NOMO-1 (cell line): ENCODE results near the gene STIP1.

Source experiments
- DNase-seq, 2 experiments: peaks; one replicate each; lab custom pipeline; 2025; ENCODE audit not compliant: unreplicated experiment in 2 of 2; lab: John Stamatoyannopoulos, UW

STIP1 gene

DNA sequence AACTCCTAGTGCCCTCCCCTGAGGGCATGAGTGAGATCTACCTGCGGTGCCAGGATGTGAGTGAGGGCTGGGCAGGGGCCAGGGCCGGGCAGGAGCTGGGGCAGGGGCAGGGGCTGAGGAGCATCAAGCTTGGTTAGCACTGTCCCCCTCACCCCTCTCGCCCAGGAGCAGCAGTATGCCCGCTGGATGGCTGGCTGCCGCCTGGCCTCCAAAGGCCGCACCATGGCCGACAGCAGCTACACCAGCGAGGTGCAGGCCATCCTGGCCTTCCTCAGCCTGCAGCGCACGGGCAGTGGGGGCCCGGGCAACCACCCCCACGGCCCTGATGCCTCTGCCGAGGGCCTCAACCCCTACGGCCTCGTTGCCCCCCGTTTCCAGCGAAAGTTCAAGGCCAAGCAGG, 34.3 kb downstream of the STIP1 start:
- DNase-seq = no peak

DNA sequence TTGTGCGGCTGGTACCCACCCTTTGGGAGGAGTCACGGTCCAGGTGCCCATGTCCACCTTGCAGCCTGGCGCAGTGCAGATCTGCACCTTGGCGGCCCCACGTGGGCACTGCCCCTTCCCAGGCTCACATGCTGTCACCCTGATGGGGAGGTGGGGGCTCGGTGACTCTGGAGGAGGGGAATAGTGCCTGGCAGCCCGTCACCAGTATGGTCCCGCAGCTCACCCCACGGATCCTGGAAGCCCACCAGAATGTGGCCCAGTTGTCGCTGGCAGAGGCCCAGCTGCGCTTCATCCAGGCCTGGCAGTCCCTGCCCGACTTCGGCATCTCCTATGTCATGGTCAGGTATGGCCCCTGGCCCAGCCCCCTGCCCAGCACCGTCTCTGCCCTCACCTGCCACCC, 34.8 kb downstream of the STIP1 start:
- no peak for DNase-seq

DNA sequence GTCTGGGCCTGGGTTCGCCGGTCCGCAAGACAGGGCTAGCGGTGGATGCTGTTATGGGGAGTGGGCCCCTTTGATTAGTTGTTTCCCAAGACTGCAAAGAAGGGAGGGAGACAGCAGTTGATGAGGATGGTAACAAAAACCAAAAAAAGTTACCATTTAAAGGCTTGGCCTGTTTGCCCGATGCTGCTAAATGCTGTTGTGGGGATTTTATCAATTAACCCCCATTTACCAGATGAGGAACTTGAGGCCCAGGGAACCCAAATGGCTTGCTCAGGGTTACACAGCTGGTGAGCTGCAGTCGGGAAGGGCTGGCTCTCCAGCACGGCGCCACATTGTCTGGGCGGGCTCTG, 36.7 kb downstream of the STIP1 start:
- no peak for DNase-seq

DNA sequence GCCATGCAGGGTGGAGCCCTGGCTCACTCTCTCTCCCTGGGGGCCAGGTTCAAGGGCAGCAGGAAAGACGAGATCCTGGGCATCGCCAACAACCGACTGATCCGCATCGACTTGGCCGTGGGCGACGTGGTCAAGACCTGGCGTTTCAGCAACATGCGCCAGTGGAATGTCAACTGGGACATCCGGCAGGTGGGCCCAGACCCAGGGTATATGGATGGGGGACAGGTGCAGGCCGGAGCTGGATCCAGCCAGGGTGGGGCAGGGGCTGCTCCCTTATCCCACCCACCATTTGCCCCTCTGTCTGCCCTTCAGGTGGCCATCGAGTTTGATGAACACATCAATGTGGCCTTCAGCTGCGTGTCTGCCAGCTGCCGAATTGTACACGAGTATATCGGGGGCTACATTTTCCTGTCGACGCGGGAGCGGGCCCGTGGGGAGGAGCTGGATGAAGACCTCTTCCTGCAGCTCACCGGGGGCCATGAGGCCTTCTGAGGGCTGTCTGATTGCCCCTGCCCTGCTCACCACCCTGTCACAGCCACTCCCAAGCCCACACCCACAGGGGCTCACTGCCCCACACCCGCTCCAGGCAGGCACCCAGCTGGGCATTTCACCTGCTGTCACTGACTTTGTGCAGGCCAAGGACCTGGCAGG, 37.2 kb downstream of the STIP1 start:
- no peak for DNase-seq

DNA sequence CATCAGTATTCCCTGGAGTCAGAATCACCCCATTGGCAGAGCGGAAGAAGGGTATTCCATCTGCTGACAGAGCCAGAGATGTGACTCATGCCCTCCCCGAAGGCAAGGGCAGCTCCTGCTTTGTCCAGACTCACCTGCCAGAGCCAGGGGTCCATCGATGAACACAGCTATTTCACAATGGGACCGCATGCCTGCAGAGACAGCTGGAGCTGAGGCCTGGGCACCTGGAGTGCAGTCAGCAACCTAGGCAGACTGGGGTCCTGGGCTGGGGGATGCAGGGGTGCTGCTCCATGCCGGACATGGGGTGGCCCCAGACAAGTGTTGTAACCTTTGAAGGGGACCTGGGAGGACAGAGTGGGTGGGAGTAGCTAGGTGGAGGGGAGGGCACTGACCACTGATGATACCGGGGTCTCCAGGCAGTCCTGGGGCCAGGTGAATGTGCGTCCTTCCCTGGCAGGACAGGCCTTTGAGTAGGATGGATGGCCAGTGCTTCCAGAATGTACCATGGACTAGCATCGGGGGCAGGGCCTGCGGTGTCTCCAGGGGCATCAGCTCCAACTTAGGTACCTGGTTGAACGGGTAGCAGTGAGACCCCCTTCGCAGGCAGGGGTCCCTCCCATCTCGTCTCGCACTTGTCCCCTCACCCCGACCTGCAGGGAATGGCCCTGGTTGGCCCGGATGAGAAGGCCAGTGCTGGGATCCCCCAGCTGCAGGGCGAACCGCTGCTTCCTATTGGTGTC, 38.4 kb downstream of the STIP1 start:
- DNase-seq = no peak

DNA sequence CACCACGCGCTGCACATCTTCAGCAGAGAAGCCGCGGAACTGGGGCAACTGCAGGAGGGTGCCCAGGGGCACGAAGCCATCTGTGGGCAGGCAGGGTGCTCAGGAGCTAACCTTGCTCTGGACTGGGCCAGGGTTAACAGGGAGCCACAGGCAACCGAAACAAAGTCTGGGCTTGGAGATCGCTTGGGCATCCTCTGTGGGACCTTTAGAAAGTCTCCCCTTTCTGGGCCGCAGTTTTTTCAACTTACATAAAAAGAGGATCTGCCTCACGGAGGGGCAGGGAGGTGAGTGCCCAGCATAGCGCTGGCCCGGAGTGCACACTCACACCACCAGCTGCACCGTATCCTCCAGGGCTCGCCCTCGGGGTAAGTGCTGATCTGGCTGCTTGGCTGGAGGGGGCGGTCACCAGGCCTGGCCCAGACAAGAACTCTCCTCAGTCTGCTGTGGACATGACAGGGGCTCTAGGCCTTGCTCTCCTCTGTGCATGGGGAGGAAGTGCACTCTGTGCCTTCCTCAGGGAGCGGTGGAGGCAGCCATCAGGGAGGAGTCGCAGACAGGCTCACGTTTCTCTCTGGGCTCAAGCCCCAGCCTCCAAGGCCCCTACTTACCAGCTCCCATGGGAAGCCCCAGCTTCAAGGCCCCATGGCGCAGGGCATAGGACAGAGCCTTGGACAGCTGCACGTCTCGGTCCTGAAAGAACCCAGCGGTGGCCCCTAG, 39.1 kb downstream of the STIP1 start:
- DNase-seq = no peak

DNA sequence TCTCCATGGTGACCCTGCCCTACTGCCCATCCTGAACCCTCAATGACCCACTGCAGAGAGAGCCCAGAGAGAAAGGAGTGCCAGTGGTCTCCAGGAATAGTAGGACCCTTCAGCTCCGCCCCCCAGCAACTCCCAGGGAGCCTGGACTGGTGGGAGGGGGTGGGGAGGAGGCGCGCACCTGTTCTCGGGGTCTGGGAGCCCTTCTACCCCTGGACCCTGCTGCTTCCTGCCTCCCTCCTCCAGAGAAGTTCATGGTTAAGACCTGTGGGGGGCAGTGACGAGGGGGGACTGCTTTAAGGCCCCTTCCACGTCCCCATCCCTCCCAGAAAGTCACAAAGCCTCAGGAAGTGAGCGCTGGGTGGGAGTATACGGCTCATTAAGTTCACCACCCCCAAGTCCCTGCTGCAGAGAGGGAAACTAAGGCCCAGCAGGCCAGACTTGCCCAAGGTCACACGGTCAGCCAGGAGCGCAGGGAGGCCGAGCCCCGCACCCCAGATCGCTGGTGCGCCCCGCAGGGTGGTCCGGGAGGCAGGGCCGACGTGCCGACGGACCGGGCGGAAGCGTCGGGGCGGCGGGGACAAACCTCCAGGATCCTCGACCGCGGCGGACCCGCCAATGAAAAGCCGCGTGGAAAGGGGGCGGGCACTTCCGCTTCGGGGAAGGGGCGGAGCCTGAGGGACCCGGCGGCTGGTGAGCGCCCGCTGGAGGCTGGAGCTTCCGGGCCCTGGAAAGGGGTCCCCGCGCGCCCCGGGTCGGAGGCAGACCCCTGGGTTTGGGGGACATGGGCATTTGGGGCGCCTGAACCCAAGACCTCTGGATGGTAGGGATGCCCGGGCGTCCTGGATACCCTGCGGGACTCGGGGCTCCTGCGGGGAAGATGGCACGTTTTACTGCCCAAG, 39.9 kb downstream of the STIP1 start, which contains the start of the genes NUDT22 and TRPT1:
Gene NUDT22, plus strand, starts transcription at position 667 of the 899 bp plus-strand sequence. CDS start 379 bp downstream, outside the sequence.
Gene TRPT1, minus strand, starts transcription at position 579 of the 899 bp plus-strand sequence. Its CDS starts 326 bp downstream, at position 253.
- peak; percentile 84 to 90 for DNase-seq

DNA sequence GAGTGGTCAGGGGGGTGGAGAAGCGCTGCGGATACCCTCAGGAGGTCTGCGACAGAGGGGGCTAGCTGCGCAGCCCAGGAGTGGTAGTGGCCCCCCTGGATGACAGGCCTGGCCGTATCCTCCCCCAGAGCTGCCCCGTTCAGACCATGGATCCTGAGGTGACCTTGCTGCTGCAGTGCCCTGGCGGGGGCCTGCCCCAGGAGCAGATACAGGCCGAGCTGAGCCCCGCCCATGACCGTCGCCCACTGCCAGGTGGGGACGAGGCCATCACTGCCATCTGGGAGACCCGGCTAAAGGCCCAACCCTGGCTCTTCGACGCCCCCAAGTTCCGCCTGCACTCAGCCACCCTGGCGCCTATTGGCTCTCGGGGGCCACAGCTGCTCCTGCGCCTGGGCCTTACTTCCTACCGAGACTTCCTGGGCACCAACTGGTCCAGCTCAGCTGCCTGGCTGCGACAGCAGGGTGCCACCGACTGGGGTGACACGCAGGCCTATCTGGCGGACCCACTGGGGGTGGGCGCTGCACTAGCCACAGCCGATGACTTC, 40.6 kb downstream of the STIP1 start:
- DNase-seq = peak; percentile 64 to 65

DNA sequence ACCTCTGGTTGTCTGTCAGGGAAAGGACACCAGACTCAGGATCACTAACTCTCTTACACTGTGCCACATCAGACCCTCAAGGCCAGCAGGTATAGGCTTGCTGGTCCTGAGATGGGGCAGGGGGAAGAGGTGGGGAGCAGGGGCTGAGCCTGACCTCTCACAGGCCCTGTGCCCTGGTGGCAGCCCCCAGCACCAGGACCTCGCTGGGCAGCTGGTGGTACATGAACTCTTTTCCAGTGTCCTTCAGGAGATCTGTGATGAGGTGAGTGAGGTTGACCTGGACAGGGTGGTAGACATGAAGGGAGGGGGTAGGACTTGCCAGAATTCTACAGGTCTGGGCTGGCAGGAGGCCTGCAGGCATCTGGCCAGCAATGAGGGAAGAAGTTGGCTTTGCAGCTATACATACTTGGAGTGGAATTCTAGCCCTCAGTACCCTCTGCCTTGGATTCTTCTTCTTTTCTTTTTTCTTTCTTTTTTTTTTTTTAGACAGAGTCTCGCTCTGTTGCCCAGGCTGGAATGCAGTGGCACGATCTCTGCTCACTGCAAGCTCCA, 41.5 kb downstream of the STIP1 start:
- no peak for DNase-seq

DNA sequence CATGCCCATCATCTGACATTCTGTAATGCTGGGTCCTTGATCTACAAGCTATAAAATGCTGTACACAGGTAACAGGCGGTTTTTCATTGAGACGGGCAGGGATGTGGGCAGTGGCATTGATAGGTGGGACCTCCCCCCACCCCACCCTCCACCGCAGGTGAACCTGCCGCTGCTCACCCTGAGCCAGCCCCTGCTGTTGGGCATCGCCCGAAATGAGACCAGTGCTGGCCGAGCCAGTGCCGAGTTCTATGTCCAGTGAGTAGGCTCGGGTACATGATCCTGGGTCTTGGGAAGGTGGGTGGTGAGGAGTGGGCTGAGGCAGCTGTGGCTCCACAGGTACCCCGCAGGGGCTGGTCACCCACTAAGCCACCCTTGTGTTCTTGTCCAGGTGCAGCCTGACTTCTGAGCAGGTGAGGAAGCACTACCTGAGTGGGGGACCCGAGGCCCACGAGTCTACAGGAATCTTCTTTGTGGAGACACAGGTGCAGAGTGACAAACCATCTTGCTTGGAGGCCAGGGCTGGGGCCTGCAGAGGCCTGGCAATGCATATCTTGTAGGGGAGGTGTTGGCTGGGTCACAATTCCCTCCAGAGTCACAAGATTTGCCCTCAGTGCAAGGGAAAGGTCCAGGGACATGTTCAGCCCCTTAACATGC, 43.2 kb downstream of the STIP1 start:
- no peak for DNase-seq

DNA sequence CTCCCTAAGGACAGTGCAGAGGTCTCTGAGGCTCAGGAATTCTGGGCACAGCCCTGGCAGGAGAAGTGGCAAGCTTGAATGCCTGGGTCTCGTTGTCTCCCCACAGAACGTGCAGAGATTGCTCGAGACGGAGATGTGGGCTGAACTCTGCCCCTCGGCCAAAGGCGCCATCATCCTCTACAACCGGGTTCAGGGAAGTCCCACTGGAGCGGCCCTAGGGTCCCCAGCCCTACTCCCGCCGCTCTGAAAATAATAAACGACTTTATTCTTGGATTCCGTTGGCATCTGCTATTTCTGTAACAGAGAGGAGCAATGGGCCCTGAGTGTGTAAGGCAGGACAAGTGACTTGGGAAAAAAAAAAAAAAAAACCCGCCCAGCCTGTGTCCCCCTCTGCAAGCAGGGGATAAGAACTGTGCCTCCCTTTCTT, 43.8 kb downstream of the STIP1 start:
- DNase-seq = no peak

DNA sequence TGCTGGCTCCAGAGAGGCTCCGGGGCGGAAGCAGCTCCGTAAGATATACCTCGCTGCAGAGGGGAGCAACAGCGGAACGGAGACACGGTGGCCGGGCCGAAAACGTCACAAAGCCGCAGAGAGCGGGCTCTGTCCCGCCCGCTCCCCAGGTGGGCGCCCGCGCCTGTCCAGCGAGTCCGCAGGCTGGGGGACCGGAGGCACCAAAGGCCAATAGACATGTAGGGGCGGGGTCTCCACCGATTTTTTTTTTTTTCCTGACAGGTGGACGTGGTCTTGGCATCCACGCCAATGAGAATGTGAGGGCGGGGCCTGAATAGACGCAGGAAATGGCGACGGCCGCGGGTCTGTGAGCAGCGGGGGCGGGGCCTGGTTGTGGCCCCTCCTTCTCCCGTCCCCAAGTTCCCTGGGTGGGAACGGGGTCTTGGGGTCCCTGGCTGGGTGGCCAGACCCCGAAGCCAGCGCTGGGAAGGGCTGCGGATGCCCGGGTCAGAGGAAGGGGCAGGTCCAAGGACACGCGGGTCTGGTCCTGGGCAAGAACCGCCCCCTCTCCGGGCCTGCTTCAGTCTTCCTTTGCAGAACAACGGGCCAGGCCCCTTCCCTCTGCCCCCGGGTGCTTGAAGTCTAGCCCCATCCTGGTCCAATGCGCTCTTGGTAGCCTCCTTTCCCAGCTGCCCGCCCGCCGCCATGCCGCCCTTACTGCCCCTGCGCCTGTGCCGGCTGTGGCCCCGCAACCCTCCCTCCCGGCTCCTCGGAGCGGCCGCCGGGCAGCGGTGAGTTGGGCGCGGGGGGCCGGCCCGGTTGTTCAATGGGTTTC, 44.4 kb downstream of the STIP1 start, which contains the start of gene DNAJC4:
Gene DNAJC4, plus strand, starts transcription at position 378 of the 814 bp plus-strand sequence. Its CDS starts 307 bp downstream, at position 685.
- peak; percentile 85 to 89 for DNase-seq

DNA sequence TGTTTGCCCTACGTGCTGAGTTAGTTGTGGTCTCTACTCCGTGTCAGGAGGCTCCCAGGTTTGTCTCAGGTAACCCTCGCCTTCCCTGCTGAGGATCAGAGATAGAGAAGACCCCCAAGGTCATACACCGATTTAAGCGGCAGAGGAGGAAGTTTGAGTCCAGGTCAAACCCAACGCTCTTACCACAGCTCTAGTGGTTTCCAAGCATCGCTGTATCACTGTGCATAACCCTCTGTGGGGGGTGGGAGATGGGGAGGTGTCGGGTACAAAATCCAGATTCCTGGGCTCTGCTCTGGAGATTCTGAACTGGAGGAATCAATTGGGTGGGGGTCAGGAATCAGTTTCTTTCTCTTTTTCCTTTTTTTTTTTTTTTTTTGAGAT, 45.0 kb downstream of the STIP1 start:
- peak; percentile 47 to 67 for DNase-seq

DNA sequence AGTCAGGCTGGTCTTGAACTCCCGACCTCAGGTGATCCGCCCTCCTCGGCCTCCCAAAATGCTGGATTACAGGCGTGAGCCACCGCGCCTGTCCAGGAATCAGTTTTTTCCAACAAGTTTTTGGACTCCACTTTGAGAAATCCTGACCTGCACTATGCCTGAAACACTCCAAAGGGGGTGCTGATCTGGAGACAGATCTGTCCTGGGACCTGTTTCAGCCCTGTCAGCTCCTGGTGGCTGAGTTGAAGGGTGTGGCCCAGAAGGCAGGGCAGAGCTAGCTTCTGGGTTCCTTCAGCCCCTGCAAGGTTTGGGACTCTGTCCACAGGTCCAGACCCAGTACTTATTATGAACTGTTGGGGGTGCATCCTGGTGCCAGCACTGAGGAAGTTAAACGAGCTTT, 45.6 kb downstream of the STIP1 start:
- DNase-seq = no peak

DNA sequence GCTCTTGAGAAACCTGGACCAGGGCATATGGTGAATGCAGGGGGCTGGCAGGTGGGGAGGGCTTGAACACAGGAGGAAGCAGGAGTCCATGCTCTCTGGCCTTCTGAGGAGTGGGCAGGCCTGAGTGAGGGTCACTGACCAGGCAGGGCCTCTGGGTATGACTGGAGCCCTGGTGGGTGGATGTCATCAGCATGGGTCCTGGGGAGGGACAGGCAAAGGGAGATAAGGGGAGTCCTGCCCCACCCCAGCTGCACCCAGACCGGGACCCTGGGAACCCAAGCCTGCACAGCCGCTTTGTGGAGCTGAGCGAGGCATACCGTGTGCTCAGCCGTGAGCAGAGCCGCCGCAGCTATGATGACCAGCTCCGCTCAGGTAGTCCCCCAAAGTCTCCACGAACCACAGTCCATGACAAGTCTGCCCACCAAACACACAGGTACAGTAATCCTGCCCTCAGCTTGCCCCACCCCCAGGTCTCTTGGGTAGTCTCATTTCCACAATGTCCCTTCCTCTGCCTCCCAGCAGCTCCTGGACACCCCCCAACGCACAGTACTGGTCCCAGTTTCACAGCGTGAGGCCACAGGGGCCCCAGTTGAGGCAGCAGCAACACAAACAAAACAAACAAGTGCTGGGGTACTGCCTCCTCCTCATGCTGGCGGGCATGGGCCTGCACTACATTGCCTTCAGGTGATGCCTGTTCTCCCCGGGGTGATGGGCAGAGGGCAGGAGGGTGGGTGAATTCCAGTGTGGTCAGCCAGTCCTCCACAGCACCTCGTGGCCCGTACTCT, 46.4 kb downstream of the STIP1 start:
- DNase-seq = no peak

DNA sequence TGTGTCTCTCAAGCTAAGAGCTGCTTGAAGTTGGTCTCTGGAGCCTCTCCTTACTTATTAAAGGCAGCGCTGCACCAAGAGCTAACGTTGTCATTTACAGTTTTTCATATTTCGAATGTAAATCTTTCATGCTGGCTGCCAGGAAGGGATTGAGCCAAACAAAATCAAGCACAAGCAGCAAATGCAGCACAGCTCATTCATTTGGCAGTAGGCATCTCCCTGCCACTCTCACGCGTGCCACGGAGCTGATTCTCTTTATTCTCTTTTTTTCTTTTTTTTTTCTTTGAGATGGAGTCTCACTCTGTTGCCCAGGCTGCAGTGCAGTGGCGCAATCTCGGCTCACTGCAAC, 47.0 kb downstream of the STIP1 start:
- DNase-seq = no peak

DNA sequence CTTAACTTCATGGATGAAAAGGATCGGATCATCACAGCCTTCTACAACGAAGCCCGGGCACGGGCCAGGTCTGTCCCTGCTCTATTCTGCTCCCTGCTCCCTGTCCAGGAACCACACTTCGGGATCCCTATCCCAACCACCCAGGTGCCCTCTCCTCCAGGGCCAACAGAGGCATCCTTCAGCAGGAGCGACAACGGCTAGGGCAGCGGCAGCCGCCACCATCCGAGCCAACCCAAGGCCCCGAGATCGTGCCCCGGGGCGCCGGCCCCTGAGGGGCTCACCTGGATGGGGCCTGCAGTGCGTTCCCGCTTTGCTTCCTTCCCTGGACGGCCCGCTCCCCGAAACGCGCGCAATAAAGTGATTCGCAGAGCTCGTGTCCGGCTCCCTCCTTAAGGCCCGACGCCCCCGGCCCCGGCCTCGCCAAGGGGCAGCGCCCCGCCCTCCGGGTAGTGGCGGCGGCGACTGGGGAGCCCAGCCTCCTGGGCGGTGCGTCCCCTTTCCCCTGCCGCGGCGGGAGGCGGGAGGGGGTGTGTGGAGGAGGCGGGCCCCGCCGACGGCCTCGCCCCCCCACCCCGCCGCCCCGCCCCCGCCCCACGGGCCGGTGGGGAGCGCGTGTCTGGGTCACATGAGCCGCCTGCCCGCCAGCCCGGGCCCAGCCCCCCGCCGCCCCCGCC, 48.1 kb downstream of the STIP1 start, which contains the start of gene VEGFB:
Gene VEGFB, plus strand, starts transcription at position 672 of the 674 bp plus-strand sequence. CDS start 250 bp downstream, outside the sequence.
- DNase-seq = no peak
